HG03060 (cell line): ENCODE measurements around the gene MTF2.
"Not testable (repeated sequence)": the region's sequence is repeated elsewhere in the genome, so short reads cannot be mapped to it uniquely, and the experiment has no call there.

Experiments used
- ATAC-seq: cut with Tn5 transposase; IDR thresholded peaks from one replicate; pipeline ENCODE4 v1.9.1; 2021; ENCODE audit warnings: low read depth, moderate number of reproducible peaks; ENCODE audit not compliant: unreplicated experiment

The MTF2 gene

DNA sequence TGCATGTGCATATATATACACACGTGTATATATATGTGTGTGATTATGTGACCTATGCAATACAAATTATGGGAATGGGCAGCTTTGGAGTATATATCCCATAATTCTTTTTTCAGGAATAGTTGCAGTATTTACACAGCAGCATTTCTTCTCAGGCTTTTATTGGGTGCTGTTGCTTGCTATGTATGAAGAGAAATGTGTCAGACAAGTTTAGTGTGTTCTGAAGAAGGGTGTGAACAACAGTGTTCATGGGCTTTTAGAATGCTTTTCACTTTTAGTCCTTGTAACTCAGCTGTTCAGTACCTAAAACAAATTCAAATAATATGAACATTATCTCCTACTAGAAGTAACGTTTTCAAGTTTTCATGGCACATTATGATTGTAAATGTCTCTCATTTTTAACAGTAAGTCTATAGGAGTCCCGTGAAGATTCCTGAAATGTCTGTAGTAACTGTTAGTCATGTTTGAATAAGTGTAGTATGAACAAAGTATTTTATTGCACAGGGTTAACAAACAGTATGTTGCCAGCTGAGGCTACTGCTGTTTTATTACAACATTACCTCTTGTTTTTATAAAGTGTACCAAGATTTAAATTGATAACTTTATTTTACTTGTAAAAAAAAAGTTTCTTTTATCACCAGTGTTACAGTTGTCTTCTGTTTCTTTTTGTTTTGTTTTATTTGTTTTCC lies 58.7 kb downstream of the MTF2 start:
- no peak for ATAC-seq

- ATAC-seq: no peak
These were observed 61.0 kb downstream of the MTF2 start for GRCh38 chr1:93140106-93140505.

DNA sequence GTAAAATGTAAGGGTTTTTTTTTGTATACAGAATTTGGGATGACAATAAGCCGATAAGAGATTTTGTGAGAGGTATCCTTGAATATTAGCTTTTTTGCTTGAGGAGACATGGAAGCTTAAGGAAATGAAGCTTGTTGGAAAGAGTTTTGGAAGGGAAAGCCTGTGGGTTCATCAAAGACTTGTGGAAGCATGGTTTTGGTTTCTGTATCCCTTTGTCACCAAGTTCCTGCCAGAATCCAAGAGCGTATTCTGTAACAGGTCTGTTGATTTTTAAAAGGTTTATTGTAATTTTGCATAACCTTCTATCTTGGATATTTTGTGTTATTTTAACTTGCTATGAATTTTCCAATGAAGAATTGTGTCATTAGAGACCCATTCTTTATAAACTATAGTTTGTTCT lies 63.1 kb downstream of the MTF2 start:
- ATAC-seq: no peak

- no peak for ATAC-seq
These were observed 64.1 kb downstream of the MTF2 start for GRCh38 chr1:93143136-93143535.

DNA sequence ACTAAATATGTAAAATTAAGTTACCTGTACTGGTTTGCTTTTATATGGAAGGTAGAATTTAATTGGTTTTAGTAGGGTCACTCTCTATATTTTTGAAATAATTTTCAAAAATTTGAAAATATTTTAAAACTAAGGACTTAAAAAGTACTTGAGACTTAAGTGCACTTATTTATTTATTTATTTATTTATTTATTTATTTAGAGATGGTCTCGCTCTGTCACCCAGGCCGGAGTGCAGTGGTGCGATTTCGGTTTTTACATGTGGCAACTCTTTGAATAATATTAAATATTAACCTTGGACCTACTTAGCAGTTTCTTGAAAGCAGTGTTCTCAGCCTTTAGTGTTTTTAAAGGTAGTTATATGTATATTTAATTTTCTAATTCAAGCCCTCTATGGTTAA lies 64.7 kb downstream of the MTF2 start:
- ATAC-seq: no peak

- ATAC-seq: no peak
These were observed 68.9 kb downstream of the MTF2 start for GRCh38 chr1:93148001-93148400.

DNA sequence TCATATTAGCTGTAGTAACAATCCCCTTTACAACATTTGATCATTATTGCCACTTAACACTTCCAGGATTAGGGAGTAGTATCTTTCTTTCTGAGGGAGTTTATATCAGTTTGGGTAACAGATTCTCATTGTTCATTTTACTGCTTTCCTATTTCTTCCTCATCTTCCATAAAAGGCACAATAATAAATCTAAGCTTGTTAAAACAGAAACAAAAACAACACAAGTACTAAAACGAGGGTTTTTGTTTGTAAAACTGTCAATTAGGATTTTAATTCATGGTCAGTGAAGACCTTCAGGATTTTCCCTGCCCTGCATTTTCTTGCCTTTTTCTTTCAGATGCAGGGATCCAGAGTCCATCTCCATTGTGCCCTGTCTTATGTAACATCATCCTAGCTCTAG lies 71.6 kb downstream of the MTF2 start:
- ATAC-seq: no peak

- no peak for ATAC-seq
These were observed 72.4 kb downstream of the MTF2 start for GRCh38 chr1:93151474-93151873.

DNA sequence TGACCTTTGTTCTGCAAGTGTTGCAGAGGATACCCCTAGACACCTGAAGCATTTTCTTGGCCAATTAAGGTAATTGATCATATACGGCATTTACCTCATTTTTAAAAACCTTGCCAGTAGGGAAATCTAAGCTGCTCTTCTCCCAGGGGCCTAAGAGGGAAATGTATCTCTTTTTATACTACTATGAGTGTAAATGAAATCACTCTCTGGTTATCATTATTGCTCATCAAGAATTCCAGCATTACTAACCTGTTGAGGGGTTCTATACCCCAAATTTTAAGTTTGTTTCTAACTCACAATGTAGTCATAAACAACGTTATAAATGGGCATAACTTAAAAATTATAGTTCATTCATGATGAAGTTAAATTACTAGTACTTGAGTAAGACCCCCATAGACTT lies 73.8 kb downstream of the MTF2 start:
- no peak for ATAC-seq

DNA sequence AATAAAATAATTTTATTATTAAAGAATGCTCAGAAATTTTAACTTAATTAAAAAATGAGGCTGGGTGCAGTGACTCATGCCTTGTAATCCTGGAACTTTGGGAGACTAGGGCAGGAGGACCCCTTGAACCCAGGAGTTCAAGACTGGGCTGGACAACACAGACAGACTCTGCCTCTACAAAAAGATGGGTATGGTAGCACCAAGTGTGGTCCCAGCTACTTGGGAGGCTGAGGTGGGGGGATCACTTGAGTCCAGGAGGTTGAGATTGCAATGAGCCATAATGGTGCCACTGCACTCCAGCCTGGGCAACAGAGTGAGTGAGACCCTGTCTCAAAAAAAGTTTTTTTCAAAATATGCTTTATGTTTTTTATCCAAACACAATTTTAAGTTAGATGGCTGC lies 75.8 kb downstream of the MTF2 start:
- ATAC-seq: no peak

DNA sequence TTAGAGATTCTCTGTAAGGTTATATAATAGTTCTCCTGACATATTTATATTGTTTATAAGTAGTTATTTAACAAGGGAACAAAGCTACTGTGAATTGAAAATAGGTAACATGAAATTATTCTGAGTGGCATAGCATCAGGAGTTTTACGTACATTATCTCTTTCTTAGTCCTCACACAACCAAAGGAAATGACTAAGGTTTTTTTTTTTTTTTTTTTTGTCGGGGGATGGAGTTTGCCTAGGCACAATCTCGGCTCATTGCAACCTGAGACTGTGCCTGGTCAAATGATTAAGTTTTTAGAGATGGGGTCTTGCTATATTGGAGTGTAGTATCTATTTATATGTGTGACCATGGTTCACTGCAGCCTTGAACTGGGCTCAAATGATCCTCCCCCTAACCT lies 76.3 kb downstream of the MTF2 start:
- no peak for ATAC-seq

DNA sequence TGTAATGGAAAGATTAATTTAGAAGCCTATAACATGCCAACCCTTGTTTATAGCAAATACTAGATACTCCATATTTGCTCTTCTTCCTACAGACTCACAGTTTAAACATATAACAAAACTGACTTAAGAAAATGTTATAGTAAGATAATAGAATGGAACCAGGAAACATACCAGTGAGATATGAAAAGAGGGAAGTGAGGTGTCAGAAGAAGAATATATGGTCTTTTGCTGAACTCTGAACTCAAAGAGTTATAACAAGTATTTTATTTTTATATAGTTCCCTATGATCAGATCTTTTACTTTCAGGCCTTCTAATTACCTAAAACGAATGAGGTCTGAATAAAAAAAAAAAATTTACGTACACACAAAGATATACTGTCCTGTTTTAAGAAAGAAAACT lies 80.3 kb downstream of the MTF2 start:
- no peak for ATAC-seq

- not testable (repeated sequence) for ATAC-seq
These were observed 84.2 kb downstream of the MTF2 start for GRCh38 chr1:93163314-93163713.

- no peak for ATAC-seq
These were observed 85.7 kb downstream of the MTF2 start for GRCh38 chr1:93164816-93165215.

DNA sequence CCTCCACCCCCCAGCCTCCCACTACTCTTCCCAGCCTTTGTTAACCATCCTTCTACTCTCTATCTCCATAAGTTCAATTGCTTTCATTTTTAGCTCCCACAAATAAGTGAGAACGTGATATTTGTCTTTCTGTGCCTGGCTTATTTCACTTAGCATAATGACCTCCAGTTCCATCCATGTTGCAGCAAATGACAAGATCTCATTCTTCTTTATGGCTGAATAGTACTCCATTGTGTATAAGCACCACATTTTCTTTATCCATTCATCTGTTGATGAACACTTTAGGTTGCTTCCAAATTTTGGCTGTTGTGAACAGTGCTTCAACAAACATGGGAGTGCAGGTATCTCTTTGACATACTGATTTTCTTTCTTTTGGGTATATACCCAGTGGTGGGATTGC lies 86.8 kb downstream of the MTF2 start:
- ATAC-seq: not testable (repeated sequence)

- ATAC-seq: no peak
These were observed 87.9 kb downstream of the MTF2 start for GRCh38 chr1:93167006-93167405.

DNA sequence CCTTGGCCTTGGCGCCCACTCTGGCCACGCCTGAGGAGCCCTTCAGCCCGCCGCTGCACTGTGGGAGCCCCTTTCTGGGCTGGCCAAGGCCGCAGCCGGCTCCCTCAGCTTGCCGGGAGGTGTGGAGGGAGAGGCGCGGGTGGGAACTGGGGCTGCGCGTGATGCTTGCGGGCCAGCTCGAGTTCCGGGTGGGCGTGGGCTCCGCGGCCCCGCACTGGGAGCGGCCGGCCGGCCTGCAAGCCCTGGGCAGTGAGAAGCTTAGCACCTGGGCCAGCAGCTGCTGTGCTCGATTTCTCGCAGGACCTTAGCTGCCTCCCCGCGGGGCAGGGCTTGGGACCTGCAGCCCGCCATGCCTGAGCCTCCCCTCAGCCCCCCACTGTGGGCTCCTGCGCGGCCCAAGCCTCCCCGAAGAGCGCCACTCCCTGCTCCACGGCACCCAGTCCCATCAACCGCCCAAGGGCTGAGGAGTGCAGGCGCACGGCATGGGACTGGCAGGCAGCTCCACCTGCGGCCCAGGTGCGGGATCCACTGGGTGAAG lies 91.1 kb downstream of the MTF2 start:
- not testable (repeated sequence) for ATAC-seq

DNA sequence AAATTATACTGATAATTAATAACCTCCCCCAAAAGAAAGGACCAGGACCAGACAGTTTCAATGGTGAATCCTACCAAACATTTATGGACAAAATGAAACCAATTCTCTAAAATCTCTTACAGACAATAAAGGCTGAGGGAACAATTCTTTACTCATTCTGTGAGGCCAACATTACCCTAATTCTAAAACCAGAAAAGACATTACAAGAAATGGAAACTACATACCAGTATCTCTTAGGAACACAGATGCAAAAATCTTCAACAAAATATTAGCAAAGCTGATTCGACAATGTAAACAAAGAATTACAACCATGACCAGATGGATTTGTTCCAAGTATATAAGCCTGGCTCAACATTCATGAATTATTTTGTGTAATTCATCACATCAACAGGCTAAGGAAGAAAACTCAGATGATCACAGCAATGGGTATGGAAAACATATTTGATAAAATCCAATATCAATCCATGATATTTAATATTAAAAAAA lies 92.5 kb downstream of the MTF2 start:
- ATAC-seq: no peak

DNA sequence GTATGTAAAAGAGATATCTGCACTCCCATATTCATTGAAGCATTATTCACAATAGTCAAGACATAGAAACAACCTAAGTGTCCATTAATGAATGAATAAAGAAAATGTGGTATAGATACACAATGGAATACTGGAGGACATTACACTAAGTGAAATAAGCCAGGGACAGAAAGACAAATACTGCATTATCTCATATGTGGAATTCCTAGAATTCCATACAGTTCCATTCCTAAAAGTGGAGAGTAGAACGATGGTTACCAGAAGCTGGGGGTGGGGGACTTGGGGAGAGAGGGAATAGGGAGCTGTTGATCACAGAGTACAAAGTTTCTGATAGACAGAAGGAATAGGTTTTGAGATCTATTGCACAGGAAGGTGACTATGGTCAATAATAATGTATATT lies 93.7 kb downstream of the MTF2 start:
- no peak for ATAC-seq

GRCh38 chr1:93174638-93175037 lies 95.6 kb downstream of the MTF2 start:
- not testable (repeated sequence) for ATAC-seq

GRCh38 chr1:93177991-93178390 lies 98.9 kb downstream of the MTF2 start:
- ATAC-seq: no peak

GRCh38 chr1:93178418-93178817 lies 99.3 kb downstream of the MTF2 start:
- ATAC-seq: no peak
